ENCODE results near the gene TNNT2. TPM values are rescaled to one million over a fixed set of nuclear protein-coding genes. Genes with fewer than 3 reads are reported as not detected.

Gene TNNT2
- total and polyA plus RNA-seq, 2 of the 13 experiments (the other 11 are each of a cell fraction or from before 2014, with no cell fraction given): 0.20 to 0.63 TPM

- no peak overlapping the region for H2AFZ ChIP-seq (ENCODE audit: low read length)
- no peak for DNase-seq (ENCODE audit: low spot score)
- H3K4me1 ChIP-seq (ENCODE audit: insufficient read depth, low read length): no peaks in the 10 kb centered on the region
- no peak for TF ChIP-seq PCBP1 (IDR thresholded peaks at IDR 0.05; ENCODE audit: borderline replicate concordance, low read depth, low read length)
- TF ChIP-seq MIER2 (CRISPR knock-in tag; IDR thresholded peaks at IDR 0.05): no peak
- TF ChIP-seq ZNF652 (CRISPR knock-in tag; IDR thresholded peaks at IDR 0.05; ENCODE audit: borderline replicate concordance, low read depth): no peak
- no peak for TF ChIP-seq NFKB2 (CRISPR knock-in tag; IDR thresholded peaks at IDR 0.05; ENCODE audit: borderline replicate concordance)
- TF ChIP-seq FOSL1 (CRISPR knock-in tag; IDR thresholded peaks at IDR 0.05; ENCODE audit: borderline replicate concordance): no peak
- TF ChIP-seq STAT6 (CRISPR knock-in tag; IDR thresholded peaks at IDR 0.05; ENCODE audit: borderline replicate concordance): no peak
- TF ChIP-seq NFATC3 (CRISPR knock-in tag; IDR thresholded peaks at IDR 0.05): no peak
- no peak for TF ChIP-seq NKX3-1 (CRISPR knock-in tag; IDR thresholded peaks at IDR 0.05)
- TF ChIP-seq PATZ1 (CRISPR knock-in tag; IDR thresholded peaks at IDR 0.05): no peak
- TF ChIP-seq TFAP4 (IDR thresholded peaks at IDR 0.05; ENCODE audit: borderline replicate concordance, low read depth): no peak
- no peak for TF ChIP-seq THRA (CRISPR knock-in tag; IDR thresholded peaks at IDR 0.05; ENCODE audit: borderline replicate concordance)
- no peak for TF ChIP-seq MEIS1 (CRISPR knock-in tag; IDR thresholded peaks at IDR 0.05; ENCODE audit: borderline replicate concordance)
- TF ChIP-seq AKAP8 (CRISPR knock-in tag; IDR thresholded peaks at IDR 0.05): no peak
- TF ChIP-seq MEIS2 (CRISPR knock-in tag; IDR thresholded peaks at IDR 0.05): no peak
- no peak for TF ChIP-seq SSRP1 (CRISPR knock-in tag; IDR thresholded peaks at IDR 0.05)
- no peak for TF ChIP-seq ATF7-NPFF (CRISPR knock-in tag; IDR thresholded peaks at IDR 0.05; ENCODE audit: low read depth)
- no peak for TF ChIP-seq YEATS2 (CRISPR knock-in tag; IDR thresholded peaks at IDR 0.05; ENCODE audit: borderline replicate concordance)
- 21% methylated on average over 13 of the region's 18 CpGs for WGBS (ENCODE audit: low lambda C conversion rate)
- no peak for ATAC-seq
- H3K79me2 ChIP-seq (ENCODE audit: insufficient read depth, low read length): no peaks in the 10 kb centered on the region
- intact Hi-C loops (cut with micrococcal nuclease; ENCODE audit: unreplicated experiment) (no loop called here), in situ Hi-C loops (cut with HindIII; ENCODE audit: extremely low pct_ligation_motif_present, low pct_unique_long_range_greater_than_20kb) (no loop called here)
- no peak overlapping the region for H3K9ac ChIP-seq (ENCODE audit: insufficient read depth, low read depth, low read length)
- H3K4me3 ChIP-seq (replicated peaks in 1 of 3; ENCODE audit: insufficient read depth in 1 of 3, low read depth in 2 of 3, low read length in 3 of 3): no peak overlapping the region
- CTCF ChIA-PET (ENCODE audit: low intra/inter-chr PET ratio, low total read pairs): interaction anchor here (2.8 kb wide), 1 partner anchor 105 kb away, joined by 37 read pairs; no protein-coding TSS in a partner anchor
- POLR2A ChIA-PET: no interaction called here
- H3K27me3 ChIP-seq (ENCODE audit: control insufficient read depth in 1 of 2, insufficient read depth in 2 of 2, low read length in 2 of 2): peaks cover 4 to 42% of the 10 kb centered on the region in 2 experiments
- no TSS peak for BruUV-seq (replicated peaks)
- no peaks in the 10 kb centered on the region for H3K9me3 ChIP-seq (ENCODE audit: low read length)
- FAIRE-seq: no peak
- no peaks in the 10 kb centered on the region for H3K36me3 ChIP-seq (replicated peaks in 1 of 2; ENCODE audit: control insufficient read depth in 1 of 2, insufficient read depth in 2 of 2, low read length in 2 of 2)
- no peak overlapping the region for H3K27ac ChIP-seq (ENCODE audit: extremely low read length, insufficient read depth, low read length)
- H4K20me1 ChIP-seq (ENCODE audit: insufficient read depth, low read length): no peaks in the 10 kb centered on the region
- H3K4me2 ChIP-seq (ENCODE audit: low read depth, low read length): no peak overlapping the region
These were observed 18.2 kb downstream of the TNNT2 start for GRCh38 chr1:201359031-201359872.
